ENCODE measurements around the gene GYS1. TPM values are rescaled to one million over a fixed set of nuclear protein-coding genes. Genes with fewer than 3 reads are reported as not detected.
"Not testable (repeated sequence)": the region's sequence is repeated elsewhere in the genome, so short reads cannot be mapped to it uniquely, and the experiment has no call there.

GYS1 gene
- polyA plus RNA-seq, 4 donors = 35.9 to 53.8 (median 48.2) TPM

DNA sequence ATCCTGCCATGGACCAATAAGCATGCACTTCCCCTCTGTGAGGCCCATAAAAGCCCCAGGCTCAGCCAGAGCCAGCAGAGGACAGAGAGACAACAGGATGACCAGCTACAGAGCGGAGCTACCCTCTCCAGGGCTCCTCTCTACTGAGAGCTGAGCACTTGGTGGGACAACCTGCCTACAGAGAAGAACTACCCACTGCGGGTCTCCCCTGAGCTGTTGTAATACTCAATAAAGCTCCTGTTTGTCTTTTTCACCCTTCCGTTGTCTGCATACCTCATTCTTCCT is 45.9 kb downstream of the GYS1 start:
- DNase-seq (ENCODE audit: low read depth in 4 of 4, low spot score in 2 of 4) = no peak

DNA sequence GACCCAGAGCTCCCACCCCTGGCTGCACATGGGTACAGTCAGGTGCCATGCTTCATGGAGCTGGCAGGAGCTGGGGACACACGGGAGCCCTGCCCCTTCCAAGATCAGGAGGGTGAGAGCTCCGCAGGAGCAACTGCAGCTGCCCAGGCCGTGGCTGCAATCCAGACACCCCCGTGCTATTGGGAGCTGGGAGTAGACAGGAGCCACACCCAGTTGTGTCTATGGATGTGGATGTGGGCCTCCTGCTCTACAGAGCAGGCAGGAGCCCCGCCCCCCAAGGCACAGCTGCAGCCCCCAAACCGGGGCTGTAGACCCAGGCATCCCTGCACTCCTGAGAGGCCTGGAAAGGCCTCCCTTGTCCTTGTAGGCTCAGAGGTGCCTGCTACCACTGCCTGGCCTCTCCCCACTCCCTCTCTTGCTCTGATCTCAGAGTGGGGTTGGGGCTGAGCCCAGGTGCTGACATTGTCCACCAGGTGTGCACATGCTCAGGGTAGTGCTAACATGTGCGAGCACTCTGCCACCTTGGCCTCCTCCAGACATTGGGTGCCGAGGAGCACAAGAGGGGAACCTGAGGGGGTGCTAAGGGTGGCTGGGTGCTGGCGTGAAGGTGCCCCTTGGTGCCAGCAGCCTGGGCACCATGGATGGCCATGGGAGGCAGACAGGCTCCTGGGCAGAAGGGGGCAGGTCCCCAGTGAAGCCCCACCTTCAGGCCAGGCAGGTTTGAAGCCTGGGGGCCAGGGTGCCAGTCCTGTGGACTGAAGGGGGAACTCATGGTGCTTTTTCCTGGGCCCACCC is 46.4 kb downstream of the GYS1 start:
- no peak for DNase-seq (ENCODE audit: low read depth in 4 of 4, low spot score in 2 of 4)

DNA sequence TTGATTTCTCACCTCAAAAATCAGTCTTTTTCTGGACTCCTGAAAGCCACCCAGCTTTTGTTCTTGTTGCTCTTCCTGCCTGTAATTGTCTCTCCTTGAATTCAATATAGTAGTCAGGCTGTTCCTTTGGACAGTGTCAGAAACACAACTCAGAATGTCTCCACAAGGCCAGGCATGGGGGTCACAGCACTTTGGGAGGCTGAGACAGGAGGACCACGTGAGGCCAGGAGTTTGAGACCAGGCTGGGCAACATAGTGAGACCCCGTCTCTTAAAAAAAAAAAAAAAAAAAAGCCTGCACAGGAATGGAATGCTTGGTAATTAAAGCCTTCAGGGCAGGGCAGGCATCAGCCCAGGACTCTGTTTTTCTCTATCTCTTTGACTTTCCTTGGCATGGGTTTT is 47.3 kb downstream of the GYS1 start:
- DNase-seq (ENCODE audit: low read depth in 4 of 4, low spot score in 2 of 4) = no peak

DNA sequence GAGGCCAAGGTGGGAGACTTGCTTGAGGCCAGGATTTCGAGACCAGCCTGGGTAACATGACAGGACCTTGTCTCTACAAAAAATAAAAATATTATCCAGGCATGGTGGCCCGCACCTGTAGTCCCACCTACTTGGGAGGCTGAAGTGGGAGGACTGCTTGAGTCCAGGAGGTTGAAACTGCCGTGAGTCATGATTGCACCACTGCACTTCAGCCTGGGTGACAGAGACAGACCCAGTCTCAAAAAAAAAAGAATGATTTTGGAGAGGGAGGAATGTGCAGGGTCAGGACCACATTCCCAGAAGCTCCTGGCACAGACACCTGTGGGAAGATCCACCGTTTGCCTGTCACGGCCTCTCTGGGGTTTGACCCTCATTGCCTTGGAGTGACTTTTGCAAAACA is 47.7 kb downstream of the GYS1 start:
- no peak for DNase-seq (ENCODE audit: low read depth in 4 of 4, low spot score in 2 of 4)

DNA sequence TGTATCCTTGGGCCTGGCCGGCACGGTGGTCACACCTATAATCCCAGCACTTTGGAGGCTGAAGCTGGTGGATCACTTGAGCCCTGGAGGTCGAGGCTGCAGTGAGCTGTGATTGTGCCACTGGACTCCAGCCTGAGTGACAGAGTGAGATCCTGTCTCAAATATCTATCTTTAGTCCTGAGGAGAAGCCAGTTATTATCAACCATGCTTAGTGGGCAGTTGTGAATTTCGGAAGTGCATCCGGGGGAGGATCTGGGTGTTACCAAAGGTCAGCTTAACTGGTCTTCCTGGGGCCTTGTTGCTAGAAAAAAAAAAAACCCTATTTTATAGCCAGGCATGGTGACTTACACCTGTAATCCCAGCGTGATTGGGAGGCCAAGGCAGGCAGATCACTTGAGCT is 50.0 kb downstream of the GYS1 start:
- no peak for DNase-seq (ENCODE audit: low read depth in 4 of 4, low spot score in 2 of 4)

DNA sequence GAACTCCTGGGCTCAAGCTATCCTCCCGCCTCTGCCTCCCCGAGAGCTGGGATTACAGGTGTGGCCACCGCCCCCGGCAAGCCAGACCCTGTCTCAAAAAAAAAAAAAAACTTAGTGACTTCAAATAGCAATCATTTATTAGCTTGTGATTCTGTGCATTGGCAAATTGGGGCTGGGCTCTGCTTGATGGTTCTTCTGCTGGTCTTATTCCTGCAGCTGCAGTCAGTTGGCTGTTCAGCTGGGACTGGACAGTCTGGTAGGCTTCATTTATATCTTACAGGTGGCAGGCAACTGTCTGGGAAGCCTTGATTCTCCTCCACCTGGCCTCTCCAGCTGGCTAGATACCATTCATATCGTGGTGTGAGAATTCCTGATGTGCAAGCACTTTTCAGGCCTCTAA is 52.2 kb downstream of the GYS1 start:
- no peak for DNase-seq (ENCODE audit: low read depth in 4 of 4, low spot score in 2 of 4)

DNA sequence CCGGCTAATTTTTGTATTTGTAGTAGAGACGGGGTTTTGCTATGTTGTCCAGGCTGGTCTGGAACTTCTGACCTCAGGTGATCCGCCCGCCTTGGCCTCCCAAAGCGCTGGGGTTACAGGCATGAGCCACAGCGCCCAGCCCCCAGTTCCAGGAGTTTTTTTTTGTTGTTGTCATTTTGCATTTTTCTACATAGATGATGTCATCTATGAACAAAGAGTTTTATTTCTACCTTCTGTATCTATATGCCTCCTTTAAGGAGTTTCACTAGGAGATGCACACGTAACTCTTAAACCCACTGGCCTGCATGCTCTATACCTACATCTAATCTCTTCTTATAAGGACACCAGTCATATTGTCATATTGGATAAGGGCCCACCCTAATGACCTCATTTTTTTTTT is 54.9 kb downstream of the GYS1 start:
- DNase-seq (ENCODE audit: low read depth in 4 of 4, low spot score in 2 of 4) = no peak

DNA sequence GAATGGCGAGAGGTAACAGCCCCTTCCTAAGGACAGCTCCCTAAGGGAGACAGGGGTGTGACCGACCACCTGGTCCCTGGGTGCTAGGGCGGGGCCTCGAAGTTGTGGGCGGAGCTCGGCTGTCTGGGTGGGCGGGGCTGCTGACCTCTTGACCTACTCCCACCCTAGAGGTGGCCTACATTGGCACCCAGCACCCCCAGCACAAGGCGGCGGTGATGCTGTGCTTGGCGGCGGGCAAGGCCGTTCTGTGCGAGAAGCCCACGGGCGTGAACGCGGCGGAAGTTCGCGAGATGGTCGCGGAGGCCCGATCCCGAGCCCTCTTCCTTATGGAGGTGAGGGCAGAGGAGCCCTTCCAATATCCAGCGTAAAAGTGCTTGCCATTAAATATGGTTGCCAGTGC is 57.2 kb downstream of the GYS1 start:
- no peak for DNase-seq (ENCODE audit: low read depth in 4 of 4, low spot score in 2 of 4)

DNA sequence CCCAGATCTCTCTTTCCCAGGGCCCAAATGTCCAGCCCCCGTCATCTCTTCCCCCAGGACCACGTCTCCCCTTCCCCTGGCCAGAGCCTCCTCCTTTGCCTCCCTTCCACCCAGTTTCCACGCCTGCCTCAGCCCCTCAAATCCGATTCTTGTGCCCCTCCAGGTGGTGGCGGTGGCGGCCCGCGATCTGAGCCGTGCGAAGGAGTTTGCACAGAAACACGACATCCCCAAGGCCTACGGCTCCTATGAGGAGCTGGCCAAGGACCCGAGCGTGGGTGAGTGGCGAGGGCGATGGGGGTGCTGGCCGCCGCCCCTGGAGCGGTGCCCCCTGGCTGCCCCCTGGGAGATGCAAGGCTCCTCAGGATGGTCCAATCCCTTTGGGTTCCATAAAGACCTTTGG is 58.3 kb downstream of the GYS1 start:
- DNase-seq (ENCODE audit: low read depth in 4 of 4, low spot score in 2 of 4) = no peak

DNA sequence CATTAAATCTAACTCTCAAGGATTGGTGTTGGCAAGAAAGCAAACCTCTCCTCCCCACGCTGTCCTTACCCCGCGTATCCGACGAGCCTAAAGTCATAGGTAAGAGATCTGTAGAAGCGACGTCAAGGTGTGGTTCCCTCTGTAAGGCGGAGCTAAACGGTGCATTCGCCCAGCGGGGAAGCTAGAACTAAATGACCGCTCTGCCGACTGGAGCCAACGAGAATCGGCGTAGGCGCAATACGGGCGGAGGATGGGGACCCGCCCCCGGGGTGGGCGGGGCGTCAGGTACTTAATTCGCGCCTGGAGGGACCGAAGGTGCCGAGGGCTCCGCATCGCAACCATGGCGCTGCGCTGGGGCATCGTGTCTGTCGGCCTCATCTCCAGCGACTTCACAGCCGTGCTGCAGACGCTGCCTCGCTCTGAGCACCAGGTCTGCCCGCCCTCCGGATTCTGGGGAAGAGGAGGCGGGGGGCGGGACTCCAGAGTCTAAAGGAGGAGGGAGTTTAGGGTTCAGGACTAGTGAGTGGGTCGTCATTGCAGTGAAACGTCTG is 59.7 kb downstream of the GYS1 start, which contains the start of gene DHDH:
DHDH (plus strand) TSS at position 318 of the 551 bp plus-strand sequence; CDS start at position 341, 23 bp downstream.
- peak; percentile 61 to 75 (median 66) for DNase-seq (ENCODE audit: low read depth in 4 of 4, low spot score in 2 of 4)

DNA sequence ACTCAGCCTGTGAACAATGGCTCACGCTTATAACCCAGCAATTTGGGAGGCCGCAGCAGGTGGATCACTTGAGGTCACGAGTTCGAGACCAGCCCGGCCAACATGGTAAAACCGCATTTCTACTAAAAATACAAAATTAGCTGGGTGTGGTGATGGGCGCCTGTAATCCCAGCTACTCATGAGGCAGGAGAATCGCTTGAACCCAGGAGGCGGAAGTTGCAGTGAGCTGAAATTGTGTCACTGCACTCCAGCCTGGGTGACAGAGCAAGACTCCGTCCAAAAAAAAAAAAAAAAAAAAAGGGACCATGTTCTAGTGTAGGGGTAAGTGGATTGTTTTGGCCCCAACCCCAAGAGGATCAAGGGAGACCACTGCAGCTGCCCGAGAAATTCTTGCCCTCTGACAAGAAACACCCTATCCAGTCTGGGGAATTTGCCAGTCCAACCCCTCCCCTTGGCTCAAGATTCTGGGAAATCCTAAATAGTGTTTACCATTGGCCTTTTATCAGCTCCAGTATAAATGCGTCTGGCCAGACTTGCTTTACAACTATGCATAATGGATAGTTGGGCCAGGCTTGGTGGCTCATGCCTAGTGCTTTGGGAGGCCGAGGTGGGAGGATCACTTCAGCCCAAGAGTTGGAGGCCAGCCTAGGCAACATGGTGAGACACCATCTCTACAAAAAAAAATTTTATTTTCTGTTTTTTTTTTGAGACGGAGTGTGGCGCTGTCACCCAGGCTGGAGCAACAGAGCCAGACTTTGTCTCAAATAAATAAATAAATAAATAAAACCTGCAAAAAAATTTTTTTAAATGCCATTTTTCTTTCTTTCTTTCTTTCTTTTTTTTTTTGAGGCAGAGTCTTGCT is 64.7 kb downstream of the GYS1 start:
- no peak for DNase-seq (ENCODE audit: low read depth in 4 of 4, low spot score in 2 of 4)

DNA sequence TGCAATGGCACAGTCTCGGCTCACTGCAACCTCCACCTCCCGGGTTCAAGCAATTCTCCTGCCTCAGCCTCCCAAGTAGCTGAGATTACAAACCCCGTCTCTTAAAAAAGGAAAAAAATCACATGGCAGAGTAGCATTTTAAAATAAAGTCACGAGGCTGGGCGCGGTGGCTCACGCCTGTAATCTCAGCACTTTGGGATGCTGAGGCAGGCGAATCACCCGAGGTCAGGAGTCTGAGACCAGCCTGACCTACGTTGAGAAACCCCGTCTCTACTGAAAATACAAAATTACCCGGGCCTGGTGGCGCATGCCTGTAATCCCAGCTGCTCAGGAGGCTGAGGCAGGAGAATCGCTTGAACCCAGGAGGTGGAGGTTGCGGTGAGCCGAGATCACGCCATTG is 65.4 kb downstream of the GYS1 start:
- DNase-seq (ENCODE audit: low read depth in 4 of 4, low spot score in 2 of 4) = not testable (repeated sequence)

DNA sequence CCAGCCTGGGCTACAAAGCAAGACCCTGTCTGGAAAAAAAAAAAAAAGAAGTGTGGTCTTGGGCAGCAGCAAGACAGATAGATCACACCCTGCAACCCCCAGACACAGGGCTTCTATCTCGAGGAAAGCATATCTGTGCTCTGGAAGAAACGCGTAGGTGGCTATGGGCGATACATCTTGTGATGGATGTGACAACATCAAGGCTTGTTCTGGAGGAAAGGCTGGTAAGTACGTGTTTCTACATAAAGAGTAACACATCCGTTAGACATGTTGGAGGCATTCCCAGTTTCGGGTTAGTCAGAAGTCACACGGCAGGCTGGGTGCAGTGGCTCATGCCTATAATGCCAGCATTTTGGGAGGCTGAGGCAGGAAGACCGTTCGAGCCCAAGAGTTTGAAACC is 66.2 kb downstream of the GYS1 start:
- DNase-seq (ENCODE audit: low read depth in 4 of 4, low spot score in 2 of 4) = no peak

DNA sequence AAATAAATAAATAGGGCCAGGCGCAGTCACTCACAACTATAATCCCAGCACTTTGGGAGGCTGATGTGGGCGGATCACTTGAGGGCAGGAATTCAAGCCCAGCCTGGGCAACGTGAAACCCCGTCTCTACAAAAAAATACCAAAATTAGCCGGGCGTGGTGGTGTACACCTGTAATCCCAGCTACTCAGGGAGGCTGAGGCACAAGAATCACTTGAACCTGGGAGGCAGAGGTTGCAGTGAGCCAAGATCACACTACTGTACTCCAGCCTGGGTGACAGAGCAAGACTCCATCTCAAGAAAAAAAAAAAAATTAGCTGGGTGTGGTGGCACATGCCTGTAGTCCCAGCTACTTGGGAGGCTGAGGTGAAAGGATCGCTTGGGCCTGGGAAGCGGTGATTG is 67.2 kb downstream of the GYS1 start:
- not testable (repeated sequence) for DNase-seq (ENCODE audit: low read depth in 4 of 4, low spot score in 2 of 4)

DNA sequence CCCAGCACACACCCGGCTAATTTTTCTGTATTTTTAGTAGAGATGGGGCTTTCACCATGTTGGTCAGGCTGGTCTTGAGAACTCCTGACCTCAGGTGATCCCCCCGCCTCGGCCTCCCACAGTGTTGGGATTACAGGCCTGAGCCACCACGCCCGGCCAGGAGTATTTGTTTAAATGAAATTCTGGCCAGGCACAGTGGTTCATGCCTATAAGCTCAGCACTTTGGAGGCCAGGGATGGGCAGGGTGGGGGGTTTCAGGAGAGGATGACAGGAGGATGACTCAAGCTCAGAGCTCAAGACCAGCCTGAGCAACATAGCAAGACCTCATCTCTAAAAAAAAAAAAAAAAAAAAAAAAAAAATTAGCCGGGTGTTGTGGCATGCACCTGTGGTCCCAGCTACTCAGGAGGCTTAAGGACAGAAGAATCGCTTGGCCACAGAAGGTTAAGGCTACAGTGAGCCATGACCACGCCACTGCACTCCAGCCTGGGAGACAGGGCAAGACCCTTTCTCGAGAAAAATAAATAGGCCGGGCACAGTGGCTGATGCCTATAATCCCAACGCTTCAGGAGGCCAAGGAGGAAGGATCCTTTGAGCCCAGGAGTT is 67.8 kb downstream of the GYS1 start:
- DNase-seq (ENCODE audit: low read depth in 4 of 4, low spot score in 2 of 4) = no peak

DNA sequence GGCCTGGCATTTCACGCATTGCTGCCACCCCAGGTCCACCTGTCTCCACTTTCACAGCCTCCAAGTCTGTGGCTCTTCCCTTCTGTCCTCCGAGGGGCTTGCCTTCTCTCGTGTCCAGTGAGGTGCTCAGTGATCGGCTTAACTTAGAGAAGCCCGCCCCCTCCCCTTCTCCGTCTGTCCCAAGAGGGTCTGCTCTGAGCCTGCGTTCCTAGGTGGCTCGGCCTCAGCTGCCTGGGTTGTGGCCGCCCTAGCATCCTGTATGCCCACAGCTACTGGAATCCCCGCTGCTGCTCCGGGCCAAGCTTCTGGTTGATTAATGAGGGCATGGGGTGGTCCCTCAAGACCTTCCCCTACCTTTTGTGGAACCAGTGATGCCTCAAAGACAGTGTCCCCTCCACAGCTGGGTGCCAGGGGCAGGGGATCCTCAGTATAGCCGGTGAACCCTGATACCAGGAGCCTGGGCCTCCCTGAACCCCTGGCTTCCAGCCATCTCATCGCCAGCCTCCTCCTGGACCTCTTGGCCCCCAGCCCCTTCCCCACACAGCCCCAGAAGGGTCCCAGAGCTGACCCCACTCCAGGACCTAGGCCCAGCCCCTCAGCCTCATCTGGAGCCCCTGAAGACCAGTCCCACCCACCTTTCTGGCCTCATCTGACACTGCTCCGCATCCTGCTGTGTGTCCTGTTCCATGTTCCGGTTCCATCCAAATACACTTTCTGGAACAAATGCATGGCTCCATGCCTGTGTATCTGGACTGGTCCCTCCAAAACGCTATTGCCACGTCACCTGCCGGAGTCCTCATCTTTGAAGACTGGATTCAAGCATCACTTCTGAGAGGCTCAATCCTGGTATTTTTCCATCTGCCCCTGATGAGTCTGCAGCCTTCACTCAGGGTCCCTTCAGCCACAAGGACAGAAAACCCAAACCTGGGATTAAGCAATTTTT is 70.3 kb downstream of the GYS1 start:
- no peak for DNase-seq (ENCODE audit: low read depth in 4 of 4, low spot score in 2 of 4)

DNA sequence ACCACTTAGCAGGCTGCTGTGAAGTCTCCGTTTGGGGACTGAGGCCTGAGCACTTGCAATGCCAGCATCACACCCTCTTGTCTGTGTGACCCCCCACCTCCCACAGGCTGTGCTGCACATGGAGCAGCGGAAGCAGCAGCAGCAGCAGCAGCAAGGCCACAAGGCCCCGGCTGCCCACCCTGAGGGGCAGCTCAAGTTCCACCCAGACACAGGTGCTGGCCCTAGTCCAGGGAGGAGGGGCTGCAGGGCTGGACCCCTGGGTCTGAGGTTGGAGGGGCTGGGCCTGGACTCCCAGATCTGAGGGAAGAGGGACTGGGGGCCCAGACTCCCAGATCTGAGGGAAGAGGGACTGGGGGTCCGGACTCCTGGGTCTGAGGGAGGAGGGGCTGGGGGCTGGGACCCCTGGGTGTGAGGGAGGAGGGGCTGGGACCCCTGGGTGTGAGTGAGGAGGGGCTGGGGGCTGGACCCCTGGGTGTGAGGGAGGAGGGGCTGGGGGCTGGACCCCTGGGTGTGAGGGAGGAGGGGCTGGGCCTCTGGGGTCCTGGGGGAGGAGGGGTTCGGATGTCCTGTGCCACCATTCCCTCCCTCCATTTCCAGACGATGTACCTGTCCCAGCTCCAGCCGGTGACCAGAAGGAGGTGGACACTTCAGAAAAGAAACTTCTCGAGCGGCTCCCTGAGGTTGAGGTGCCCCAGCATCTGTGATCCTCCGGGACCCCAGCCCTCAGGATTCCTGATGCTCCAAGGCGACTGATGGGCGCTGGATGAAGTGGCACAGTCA is 71.2 kb downstream of the GYS1 start:
- no peak for DNase-seq (ENCODE audit: low read depth in 4 of 4, low spot score in 2 of 4)

DNA sequence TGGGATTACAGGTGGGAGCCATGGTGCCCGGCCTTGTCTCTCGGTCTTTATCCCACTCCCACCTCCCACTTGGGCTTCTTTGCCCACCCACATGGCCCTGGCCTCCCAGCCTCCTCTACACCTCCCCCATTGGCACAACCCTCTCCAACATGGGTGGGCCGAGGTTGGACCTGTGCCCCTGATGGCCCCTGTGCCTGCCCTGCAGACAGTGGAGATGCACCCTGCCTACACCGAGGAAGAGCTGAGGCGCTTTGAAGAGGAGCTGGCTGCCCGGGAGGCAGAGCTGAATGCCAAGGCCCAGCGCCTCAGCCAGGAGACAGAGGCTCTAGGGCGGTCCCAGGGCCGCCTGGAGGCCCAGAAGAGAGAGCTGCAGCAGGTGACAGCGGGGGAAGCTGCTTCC is 72.2 kb downstream of the GYS1 start:
- DNase-seq (ENCODE audit: low read depth in 4 of 4, low spot score in 2 of 4) = no peak

DNA sequence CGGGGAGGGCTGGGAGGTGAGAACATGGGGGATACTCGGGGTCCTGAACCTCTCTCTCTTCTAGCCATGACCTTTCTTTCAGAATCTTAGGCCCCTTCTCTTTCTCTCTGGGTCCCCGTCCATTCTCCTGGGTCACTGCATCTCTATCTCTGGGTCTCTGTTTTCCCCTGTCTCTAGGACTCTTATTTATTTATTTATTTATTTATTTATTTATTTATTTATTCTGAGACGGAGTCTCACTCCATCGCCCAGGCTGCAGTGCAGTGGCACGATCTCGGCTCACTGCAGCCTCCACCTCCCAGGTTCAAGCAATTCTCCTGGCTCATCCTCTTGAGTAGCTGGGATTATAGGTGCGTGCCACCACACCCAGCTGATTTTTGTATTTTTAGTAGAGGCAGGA is 73.8 kb downstream of the GYS1 start:
- DNase-seq (ENCODE audit: low read depth in 4 of 4, low spot score in 2 of 4) = not testable (repeated sequence)

All from left renal cortex interstitium (tissue), 4 donors.